ENCODE data around the gene PDK3.

GRCh38 chrX:24415921-24416320, 49.2 kb upstream of the PDK3 start:
- TF ChIP-seq REST (IDR thresholded peaks at IDR 0.05; ENCODE audit: borderline replicate concordance) (no peak), CTCF (IDR thresholded peaks at IDR 0.05; ENCODE audit: poor library complexity, severe bottlenecking) (no peak), EP300 (conservative IDR thresholded peaks at IDR 0.05; ENCODE audit: poor library complexity, severe bottlenecking) (no peak)
